Glutamatergic neuron (in vitro differentiated cells): ENCODE measurements around the gene ATG4B. TPM values are rescaled to one million over a fixed set of nuclear protein-coding genes. Genes with fewer than 3 reads are reported as not detected.

ENCODE experiments used
- DNase-seq: peaks from one replicate; pipeline ENCODE4 v3.0.0; 2022
- H3K27ac Mint-ChIP-seq: one replicate; pipeline ENCODE4 v1.8.0; 2020; ENCODE audit warnings: mild to moderate bottlenecking, mixed read lengths, inconsistent platforms; ENCODE audit not compliant: unreplicated experiment
- H3K27me3 Mint-ChIP-seq: one replicate; pipeline ENCODE4 v1.8.0; 2020; ENCODE audit warnings: mild to moderate bottlenecking, moderate library complexity, mixed read lengths, inconsistent platforms; ENCODE audit not compliant: unreplicated experiment
- H3K36me3 Mint-ChIP-seq: one replicate; pipeline ENCODE4 v1.8.0; 2020; ENCODE audit warnings: mild to moderate bottlenecking, mixed read lengths, inconsistent platforms; ENCODE audit not compliant: unreplicated experiment
- H3K4me1 Mint-ChIP-seq: one replicate; pipeline ENCODE4 v1.8.0; 2020; ENCODE audit warnings: mild to moderate bottlenecking, low read depth, mixed read lengths, inconsistent platforms; ENCODE audit not compliant: unreplicated experiment
- H3K4me3 Mint-ChIP-seq: one replicate; pipeline ENCODE4 v1.8.0; 2020; ENCODE audit warnings: mild to moderate bottlenecking, mixed read lengths, inconsistent platforms; ENCODE audit not compliant: unreplicated experiment
- H3K9me3 Mint-ChIP-seq: one replicate; pipeline ENCODE4 v1.8.0; 2020; ENCODE audit warnings: mild to moderate bottlenecking, moderate library complexity, mixed read lengths, inconsistent platforms; ENCODE audit not compliant: unreplicated experiment
- total RNA-seq: library from RNA; stranded (reverse); fragmentation: NEBNext Ultra II Directional; extraction: Animal tissue kit (Norgen Biotek cat#: 25700); gene quantifications from one replicate; pipeline ENCODE4 v1.2.1, GENCODE V29; 2021; ENCODE audit not compliant: unreplicated experiment
- TF ChIP-seq, protein P1 (sequence below): fragments of 200-600 bp; sonication (generic); IDR thresholded peaks from one replicate; pipeline ENCODE4 v1.5.0; 2021; ENCODE audit not compliant: partially characterized antibody, unreplicated experiment

Gene ATG4B
- total RNA-seq, 1 donor from 2014 or later: 115 TPM

GRCh38 chr2:241640165-241640795, 2.8 kb downstream of the ATG4B start:
- Mint-ChIP-seq H3K9me3 (peaks cover 11% of the 10 kb centered on the region), H3K36me3 (peaks cover 12% of the 10 kb centered on the region), H3K27ac (no peak overlapping the region), H3K4me1 (peaks cover 18% of the 10 kb centered on the region), H3K4me3 (no peak overlapping the region), H3K27me3 (peaks cover 9% of the 10 kb centered on the region)
- no peak for DNase-seq
- TF ChIP-seq, protein P1, sequence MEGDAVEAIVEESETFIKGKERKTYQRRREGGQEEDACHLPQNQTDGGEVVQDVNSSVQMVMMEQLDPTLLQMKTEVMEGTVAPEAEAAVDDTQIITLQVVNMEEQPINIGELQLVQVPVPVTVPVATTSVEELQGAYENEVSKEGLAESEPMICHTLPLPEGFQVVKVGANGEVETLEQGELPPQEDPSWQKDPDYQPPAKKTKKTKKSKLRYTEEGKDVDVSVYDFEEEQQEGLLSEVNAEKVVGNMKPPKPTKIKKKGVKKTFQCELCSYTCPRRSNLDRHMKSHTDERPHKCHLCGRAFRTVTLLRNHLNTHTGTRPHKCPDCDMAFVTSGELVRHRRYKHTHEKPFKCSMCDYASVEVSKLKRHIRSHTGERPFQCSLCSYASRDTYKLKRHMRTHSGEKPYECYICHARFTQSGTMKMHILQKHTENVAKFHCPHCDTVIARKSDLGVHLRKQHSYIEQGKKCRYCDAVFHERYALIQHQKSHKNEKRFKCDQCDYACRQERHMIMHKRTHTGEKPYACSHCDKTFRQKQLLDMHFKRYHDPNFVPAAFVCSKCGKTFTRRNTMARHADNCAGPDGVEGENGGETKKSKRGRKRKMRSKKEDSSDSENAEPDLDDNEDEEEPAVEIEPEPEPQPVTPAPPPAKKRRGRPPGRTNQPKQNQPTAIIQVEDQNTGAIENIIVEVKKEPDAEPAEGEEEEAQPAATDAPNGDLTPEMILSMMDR: no peak

DNA sequence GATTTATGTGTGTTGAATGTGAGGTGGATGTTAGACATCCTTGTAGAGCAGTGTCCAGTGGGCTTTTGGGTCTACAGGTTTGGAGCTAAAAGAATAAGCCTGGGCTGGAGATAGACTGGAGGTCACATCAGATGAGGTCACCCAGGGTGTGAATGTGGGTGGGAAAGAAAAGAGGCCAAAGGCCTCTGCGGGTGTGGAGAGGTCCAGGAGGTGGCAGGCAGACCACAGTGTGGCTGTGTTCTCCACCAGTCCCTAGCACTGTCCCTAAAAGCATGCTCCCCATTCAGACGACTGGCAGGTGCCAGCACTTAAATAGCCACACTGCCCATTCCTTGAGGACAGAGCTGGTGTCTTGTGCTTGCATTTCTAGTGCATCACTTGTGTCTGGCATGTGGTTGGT, 4.1 kb downstream of the ATG4B start:
- H3K4me3 Mint-ChIP-seq: no peak overlapping the region
- peaks cover 12% of the 10 kb centered on the region for H3K36me3 Mint-ChIP-seq
- peaks cover 16% of the 10 kb centered on the region for H3K4me1 Mint-ChIP-seq
- H3K27me3 Mint-ChIP-seq: peaks cover 5% of the 10 kb centered on the region
- peaks cover 7% of the 10 kb centered on the region for H3K9me3 Mint-ChIP-seq
- DNase-seq: no peak
- TF ChIP-seq, protein P1: no peak
- H3K27ac Mint-ChIP-seq: no peak overlapping the region

DNA sequence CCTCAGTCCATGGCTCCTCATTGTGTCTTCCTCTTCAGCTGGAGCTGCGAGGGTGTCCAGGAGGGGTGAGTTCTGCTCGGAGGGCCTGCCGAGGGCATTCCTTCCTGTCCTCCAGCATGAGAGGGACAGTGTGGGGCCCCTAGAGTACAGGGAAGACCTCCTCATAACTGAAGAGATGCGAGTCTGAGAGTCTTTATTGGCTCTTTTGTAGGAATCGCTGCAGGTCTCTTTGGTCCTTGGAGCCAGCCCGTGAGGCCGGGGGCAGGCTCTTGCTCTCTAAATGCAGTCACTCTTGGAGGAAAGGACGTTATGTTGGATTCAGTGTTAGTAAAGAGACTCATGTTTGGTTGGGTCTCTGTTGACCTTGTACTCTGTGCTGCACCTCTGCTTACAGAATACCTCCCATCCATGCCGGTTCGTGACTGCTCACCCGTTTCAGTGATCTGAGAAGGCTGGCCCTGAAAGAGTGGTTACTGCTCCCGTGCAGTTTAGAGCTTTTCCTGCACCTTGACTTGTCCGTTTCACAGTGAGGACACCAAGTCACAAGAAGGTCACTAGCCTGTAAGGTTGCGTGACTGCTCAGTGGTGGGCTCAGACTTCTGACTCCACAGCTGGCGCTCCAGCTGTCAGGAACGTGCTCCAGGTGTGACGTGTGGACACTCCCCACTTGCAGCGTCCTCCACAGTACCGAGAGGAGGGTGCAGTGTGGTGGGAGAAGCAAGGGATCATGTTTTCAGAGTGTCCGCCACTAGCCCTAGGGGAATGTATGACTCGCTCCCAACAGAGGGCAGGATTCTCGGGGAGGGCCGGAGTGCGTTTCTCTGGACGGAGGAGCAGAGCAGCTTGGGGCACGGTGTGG, 7.8 kb downstream of the ATG4B start:
- Mint-ChIP-seq H3K27ac (no peak overlapping the region), H3K36me3 (no peaks in the 10 kb centered on the region), H3K9me3 (no peaks in the 10 kb centered on the region), H3K4me3 (no peak overlapping the region), H3K27me3 (peaks cover 2% of the 10 kb centered on the region), H3K4me1 (peaks cover 17% of the 10 kb centered on the region)
- DNase-seq: no peak
- TF ChIP-seq, protein P1: no peak

DNA sequence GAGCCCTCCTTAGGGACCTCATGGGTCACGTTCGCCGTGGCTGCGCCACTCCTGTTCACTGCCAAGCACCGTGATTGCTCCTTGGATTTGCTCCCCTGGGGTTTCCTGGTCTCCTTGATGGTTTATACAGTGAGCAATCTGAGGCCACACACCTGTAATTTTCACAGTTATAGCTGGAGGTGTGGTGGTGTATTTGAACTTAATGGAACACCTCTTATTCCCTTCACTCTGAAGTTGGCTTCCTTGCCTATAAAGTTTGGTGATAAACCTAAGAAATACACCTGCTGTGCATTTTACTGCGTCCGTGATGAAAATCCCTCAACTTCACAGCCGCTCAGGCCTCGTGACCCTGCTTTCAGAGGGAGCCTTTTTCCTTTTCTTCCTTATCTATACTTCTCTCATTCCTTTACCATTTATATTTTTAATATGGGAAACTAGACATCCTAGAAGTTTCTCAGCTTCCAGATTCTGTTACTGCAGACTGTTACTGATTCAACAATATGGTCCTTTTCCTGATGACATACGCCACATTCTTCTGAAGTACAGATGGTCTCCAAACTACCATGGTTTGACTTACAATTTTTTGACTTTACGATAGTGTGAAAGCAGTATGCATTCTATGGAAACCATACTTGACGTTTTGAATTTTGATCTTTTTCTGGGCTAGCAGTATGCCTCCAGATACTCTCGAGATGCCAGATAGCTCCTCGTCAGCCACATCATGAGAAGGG, 8.6 kb downstream of the ATG4B start:
- Mint-ChIP-seq H3K9me3 (no peaks in the 10 kb centered on the region), H3K27ac (no peak overlapping the region), H3K4me1 (peaks cover 15% of the 10 kb centered on the region), H3K36me3 (no peaks in the 10 kb centered on the region), H3K4me3 (no peak overlapping the region), H3K27me3 (peaks cover 4% of the 10 kb centered on the region)
- no peak for DNase-seq
- TF ChIP-seq, protein P1: no peak

- H3K4me1 Mint-ChIP-seq: peaks cover 12% of the 10 kb centered on the region
- TF ChIP-seq, protein P1: no peak
- no peak for DNase-seq
- no peaks in the 10 kb centered on the region for H3K9me3 Mint-ChIP-seq
- H3K27ac Mint-ChIP-seq: peak overlapping the region; percentile 68
- H3K27me3 Mint-ChIP-seq: peaks cover 2% of the 10 kb centered on the region
- no peak overlapping the region for H3K4me3 Mint-ChIP-seq
- H3K36me3 Mint-ChIP-seq: no peaks in the 10 kb centered on the region
These were observed 11.0 kb downstream of the ATG4B start for GRCh38 chr2:241648453-241648852.
